Activated T-cell treated with anti-CD3 and anti-CD28 coated beads for 1 hour (primary cell): ENCODE measurements around the gene SCFD1.
"Not testable (repeated sequence)": the region's sequence is repeated elsewhere in the genome, so short reads cannot be mapped to it uniquely, and the experiment has no call there.

Experiments
- DNase-seq: peaks from one replicate; pipeline ENCODE4 v3.0.0-alpha.2; 2020; ENCODE audit warnings: low read depth

SCFD1 gene

DNA sequence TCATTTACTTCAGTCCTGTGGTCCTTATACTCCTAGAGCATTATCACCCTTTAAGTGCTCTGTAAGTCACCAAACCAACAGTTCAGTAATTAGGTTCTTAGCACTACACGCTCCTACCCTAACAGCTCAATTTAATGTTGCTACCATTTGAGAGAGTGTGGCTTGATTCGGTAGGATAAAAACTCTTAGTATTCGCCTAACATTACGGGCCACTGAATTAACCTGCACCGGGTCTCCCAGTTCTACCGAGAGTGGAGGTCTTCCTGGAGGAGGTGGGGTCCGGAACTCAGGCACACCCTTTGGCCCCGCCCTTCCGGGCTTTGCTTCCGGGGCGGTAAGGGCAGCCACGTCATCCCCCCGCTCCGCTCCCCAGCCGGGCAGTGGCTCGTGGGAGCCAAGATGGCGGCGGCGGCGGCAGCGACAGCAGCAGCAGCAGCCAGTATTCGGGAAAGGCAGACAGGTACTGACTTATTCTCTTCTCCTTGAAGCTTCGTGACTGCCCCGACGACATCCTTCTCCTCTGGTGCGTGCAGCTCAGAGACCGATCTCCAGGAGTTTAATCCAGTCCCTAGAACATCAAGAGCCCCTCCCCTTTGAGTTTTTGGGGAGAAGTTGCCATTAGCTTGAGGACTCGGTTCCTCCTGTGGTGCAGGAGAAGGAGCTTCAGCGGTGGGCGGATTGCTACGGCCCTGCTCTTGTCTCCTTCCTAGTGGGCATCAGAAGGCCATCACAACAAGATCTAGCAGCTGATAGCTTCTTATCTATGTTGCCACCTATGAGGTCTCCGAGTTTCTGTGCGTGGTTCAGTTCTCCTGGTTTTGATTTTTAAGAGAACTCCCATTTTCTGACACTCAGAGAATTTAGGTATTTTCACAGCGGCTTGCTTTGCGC is at the start of gene SCFD1:
TSS of gene SCFD1 (plus strand) at position 380 of the 891 bp plus-strand sequence. CDS start at position 400, 20 bp downstream.
- DNase-seq: peak; percentile 88

DNA sequence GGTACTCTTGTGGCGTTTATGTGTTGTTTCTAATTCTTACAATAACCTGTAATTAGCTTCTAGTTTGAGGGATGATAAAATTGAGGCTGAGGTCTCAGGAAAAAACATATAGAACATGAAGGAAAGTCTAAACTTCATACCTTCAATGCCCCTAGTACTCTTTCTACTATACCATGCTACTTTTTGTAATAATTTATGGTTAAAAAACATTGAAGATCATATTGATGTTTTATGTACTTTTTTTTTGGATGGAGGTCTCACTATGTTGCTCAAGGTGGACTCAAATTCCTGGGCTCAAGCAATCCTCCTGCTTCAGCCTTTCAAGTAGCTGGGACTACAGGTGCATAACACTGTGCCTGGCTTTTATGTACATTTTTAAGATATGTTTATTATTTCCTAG is 49.3 kb upstream of the SCFD1 start:
- DNase-seq: no peak

GRCh38 chr14:30573226-30573814 is 48.8 kb upstream of the SCFD1 start:
- DNase-seq: no peak

DNA sequence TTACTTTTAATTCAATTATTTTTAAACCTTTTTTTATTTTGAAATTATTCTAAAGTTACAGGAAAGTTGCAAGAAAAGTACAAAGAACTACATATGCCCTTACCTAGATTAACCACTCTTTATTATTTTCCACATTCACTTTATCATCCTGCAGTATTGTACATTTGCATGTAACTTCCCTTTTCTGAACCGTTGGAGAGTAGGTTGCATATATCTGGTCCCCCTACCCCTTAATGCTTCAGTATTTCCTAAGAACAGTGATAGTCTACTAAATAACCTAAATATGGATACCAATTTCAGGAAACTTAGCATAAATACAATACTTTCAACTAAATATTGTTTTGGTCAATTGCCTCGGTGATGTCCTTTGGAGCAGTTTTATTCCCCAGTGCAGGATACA is 48.2 kb upstream of the SCFD1 start:
- no peak for DNase-seq

DNA sequence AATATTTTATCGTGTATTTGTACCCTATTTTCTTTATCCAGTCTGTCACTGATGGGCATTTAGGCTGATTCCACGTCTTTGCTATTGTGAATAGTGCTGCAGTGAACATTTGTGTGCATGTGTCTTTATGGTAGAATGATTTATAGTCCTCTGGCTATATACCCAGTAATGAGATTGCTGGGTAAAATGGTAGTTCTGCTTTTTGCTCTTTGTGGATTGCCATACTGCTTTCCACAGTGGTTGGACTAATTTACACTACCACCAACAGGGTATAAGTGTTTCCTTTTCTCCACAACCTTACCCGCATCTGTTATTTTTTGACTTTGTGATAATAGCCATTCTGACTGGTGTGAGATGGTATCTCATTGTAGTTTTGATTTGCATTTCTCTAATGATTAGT is 47.3 kb upstream of the SCFD1 start:
- DNase-seq: not testable (repeated sequence)

- not testable (repeated sequence) for DNase-seq
These were observed 45.8 kb upstream of the SCFD1 start for GRCh38 chr14:30576333-30576732.

GRCh38 chr14:30580616-30581282 is 41.4 kb upstream of the SCFD1 start:
- no peak for DNase-seq

DNA sequence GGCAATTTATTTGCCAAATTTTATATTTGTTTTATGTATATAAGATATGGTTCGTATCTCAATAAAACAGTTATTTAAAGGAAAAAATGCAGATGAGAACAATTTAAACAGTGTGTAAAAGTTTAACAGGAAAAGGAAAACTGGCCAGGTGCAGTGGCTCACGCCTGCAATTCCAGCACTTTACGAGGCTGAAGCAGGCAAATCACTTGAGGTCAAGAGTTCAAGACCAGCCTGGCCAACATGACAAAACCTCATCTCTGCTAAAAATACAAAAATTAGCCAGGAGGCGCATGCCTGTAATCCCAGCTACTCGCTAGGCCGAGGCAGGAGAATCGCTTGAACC is 40.9 kb upstream of the SCFD1 start:
- no peak for DNase-seq

- DNase-seq: no peak
These were observed 39.7 kb upstream of the SCFD1 start for GRCh38 chr14:30582376-30582775.

GRCh38 chr14:30584058-30584630 is 38.0 kb upstream of the SCFD1 start:
- no peak for DNase-seq

GRCh38 chr14:30585204-30585603 is 36.9 kb upstream of the SCFD1 start:
- DNase-seq: no peak

DNA sequence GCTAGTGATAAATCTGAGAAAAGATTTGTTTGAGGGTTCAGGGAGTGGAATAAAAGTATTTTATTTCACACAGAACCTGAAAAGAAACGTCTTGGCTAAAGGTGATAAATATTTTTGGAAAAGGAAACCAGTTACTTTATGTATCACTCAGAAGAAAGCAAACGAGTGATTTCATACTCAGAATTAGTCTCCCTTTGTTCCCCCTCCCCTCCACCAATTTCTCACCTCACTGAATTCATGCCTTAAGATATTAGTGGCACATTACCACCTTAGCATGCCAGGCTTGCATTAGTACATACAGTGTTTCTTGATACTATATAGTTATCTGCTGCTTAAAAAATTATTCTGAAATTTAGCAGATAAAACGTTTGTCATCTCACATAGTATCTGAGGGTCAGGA is 35.0 kb upstream of the SCFD1 start:
- no peak for DNase-seq

GRCh38 chr14:30588873-30589272 is 33.2 kb upstream of the SCFD1 start:
- no peak for DNase-seq

DNA sequence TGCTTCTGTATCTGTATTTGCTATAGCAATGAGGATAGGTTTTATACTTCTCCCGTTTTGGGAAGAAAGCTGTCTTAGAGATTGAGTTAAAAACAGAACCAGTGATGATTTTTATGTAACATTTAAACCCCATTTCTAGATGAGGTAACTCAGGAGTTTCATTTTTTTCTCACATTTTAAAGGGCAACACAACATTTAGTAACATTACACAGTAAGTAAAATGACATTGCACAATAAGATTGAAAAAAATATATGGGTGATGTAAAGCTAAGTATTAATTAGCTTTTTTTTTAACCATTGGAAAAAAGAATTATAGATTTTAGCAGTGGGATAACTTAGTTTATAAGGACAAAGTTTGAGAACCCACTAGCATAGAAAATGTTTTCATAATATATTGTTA is 25.2 kb upstream of the SCFD1 start:
- no peak for DNase-seq

GRCh38 chr14:30597504-30597903 is 24.6 kb upstream of the SCFD1 start:
- no peak for DNase-seq

- no peak for DNase-seq
These were observed 20.9 kb upstream of the SCFD1 start for GRCh38 chr14:30600922-30601918.

GRCh38 chr14:30603402-30603801 is 18.7 kb upstream of the SCFD1 start:
- no peak for DNase-seq

GRCh38 chr14:30604696-30605095 is 17.4 kb upstream of the SCFD1 start:
- not testable (repeated sequence) for DNase-seq

- DNase-seq: no peak
These were observed 14.9 kb upstream of the SCFD1 start for GRCh38 chr14:30607156-30607780.

GRCh38 chr14:30608533-30609006 is 13.5 kb upstream of the SCFD1 start:
- no peak for DNase-seq

DNA sequence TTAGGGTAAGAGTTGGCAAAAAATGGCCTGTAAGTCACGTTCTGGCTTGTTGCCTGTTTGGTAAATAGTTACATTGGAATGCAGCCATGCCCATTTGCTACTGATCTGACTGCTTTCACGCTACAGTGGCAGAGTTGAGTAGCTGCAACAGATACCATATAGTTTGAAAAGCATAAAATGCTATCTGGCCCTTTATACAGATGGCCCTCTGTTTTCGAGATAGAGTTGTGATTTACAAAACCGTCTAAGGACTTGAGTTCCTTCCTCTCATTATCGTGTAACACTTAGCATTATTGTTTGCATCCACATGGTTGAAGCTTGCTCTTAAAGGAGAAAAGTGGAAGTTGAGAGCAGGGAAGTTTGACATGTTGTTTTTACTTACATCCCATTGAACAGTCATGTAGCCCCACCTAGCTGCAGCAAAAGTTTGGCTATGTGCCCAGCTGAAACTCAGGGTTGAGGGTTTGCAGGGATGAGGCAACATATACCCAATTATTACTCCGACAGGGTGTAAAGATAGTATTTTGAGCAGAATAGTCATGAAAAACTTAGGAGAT is 11.3 kb upstream of the SCFD1 start:
- DNase-seq: no peak
